GM18873 (cell line): ENCODE results near the gene ELMO2.

Experiments used
- ATAC-seq: cut with Tn5 transposase; IDR thresholded peaks from one replicate; pipeline ENCODE4 v1.9.1; 2021; ENCODE audit warnings: mild to moderate bottlenecking, moderate library complexity, moderate number of reproducible peaks; ENCODE audit not compliant: unreplicated experiment, low FRiP score

ELMO2 gene

GRCh38 chr20:46334303-46334904, 72.0 kb downstream of the ELMO2 start:
- ATAC-seq = no peak

GRCh38 chr20:46333161-46333991, 73.0 kb downstream of the ELMO2 start:
- no peak for ATAC-seq

- ATAC-seq = no peak
Measured at GRCh38 chr20:46332373-46333160, 73.8 kb downstream of the ELMO2 start.

GRCh38 chr20:46331611-46332361, 74.6 kb downstream of the ELMO2 start:
- no peak for ATAC-seq

- no peak for ATAC-seq
Measured at GRCh38 chr20:46330831-46331371, 75.5 kb downstream of the ELMO2 start.

GRCh38 chr20:46330072-46330763, 76.2 kb downstream of the ELMO2 start:
- no peak for ATAC-seq

GRCh38 chr20:46328200-46328882, 78.1 kb downstream of the ELMO2 start:
- no peak for ATAC-seq

GRCh38 chr20:46327557-46327956, 78.9 kb downstream of the ELMO2 start:
- ATAC-seq = no peak

- no peak for ATAC-seq
Measured at GRCh38 chr20:46325789-46326188, 80.6 kb downstream of the ELMO2 start.

GRCh38 chr20:46324960-46325703, 81.3 kb downstream of the ELMO2 start:
- no peak for ATAC-seq

- ATAC-seq = no peak
Measured at GRCh38 chr20:46324379-46324778, 82.0 kb downstream of the ELMO2 start.

GRCh38 chr20:46323557-46323956, 82.9 kb downstream of the ELMO2 start:
- ATAC-seq = no peak

- ATAC-seq = no peak
Measured at GRCh38 chr20:46322641-46323040, 83.8 kb downstream of the ELMO2 start.

- ATAC-seq = no peak
Measured at GRCh38 chr20:46317685-46318177, 88.7 kb downstream of the ELMO2 start.

GRCh38 chr20:46316984-46317684, 89.3 kb downstream of the ELMO2 start:
- ATAC-seq = no peak
